ENCODE measurements around the gene CXCL1.

CXCL1 gene

DNA sequence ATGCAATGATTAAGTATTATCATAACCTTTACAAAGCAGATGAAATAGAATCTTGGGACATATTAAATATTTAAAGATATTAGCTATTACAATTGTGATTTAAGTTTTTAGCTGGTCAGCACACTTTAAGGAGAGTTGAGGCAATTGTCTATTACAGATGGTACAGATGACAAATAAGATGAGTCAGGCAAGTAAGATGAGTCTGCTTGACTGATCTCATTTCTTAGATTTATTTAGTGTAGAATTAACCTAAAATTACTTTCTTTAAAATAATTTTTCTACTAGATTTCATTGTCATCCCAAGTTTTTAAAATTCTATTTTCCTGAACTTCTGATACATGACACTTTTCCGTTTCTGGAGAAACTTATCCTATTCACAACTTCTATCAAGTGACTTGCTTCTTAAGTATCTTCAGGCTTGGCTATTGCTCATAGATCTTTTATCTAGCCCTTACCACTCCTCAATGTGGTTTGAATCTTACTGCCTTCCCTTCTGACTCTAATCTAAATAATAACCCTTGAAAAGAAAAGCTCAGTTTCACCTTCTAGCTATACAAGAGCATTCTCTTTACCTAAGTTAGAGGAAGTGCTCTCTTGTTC is 32.9 kb downstream of the CXCL1 start:
- H3K36me3 ChIP-seq = no peaks in the 10 kb centered on the region
- H3K4me3 ChIP-seq = no peak overlapping the region
- intact Hi-C loops (cut with DNase I; ENCODE audit: low total_unique reads) = no loop called here
- H3K27ac ChIP-seq = no peak overlapping the region
- no peaks in the 10 kb centered on the region for H3K4me1 ChIP-seq
- H3K9me3 ChIP-seq = no peaks in the 10 kb centered on the region
- DNase-seq = no peak
- H3K27me3 ChIP-seq = no peaks in the 10 kb centered on the region
- TF ChIP-seq, protein P1, sequence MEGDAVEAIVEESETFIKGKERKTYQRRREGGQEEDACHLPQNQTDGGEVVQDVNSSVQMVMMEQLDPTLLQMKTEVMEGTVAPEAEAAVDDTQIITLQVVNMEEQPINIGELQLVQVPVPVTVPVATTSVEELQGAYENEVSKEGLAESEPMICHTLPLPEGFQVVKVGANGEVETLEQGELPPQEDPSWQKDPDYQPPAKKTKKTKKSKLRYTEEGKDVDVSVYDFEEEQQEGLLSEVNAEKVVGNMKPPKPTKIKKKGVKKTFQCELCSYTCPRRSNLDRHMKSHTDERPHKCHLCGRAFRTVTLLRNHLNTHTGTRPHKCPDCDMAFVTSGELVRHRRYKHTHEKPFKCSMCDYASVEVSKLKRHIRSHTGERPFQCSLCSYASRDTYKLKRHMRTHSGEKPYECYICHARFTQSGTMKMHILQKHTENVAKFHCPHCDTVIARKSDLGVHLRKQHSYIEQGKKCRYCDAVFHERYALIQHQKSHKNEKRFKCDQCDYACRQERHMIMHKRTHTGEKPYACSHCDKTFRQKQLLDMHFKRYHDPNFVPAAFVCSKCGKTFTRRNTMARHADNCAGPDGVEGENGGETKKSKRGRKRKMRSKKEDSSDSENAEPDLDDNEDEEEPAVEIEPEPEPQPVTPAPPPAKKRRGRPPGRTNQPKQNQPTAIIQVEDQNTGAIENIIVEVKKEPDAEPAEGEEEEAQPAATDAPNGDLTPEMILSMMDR (IDR thresholded peaks at IDR 0.05) = no peak

DNA sequence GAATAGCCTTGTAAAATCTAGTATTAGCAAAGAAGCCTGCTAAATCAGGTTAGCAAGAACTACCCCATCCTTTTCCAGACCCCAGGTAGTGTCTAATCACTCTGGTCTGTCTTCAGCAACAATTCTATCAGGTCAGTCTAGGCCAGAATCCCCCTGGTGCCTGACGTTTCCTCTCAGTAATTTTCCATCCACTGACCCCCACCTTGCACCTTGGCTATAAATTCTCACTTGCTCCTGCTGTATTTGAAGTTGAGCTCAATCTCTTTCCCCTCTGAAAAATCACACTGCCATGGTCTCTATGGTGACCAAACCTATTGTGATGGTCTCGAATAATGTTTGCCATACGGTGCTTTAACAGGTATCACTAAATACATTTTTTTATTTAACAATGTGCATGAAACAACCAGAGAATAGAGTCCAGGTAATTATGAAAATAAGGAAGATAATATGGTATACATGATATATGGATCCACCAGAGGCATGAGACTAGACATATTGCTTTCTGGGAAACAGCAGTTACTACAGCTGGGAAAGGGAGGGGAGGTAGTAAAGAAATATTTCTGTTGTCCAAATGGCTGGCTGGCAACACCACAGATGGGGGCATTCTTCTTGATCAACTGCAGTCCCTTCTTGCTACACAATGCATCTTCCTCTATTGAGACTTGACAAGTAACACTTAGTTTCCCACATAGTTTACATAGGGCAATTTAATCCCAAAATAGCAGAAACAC is 33.8 kb downstream of the CXCL1 start:
- no peak for DNase-seq
- Histone ChIP-seq H3K4me3 (no peak overlapping the region), H3K36me3 (no peaks in the 10 kb centered on the region), H3K9me3 (no peaks in the 10 kb centered on the region), H3K27me3 (no peaks in the 10 kb centered on the region), H3K4me1 (no peaks in the 10 kb centered on the region), H3K27ac (no peak overlapping the region)
- intact Hi-C loops (cut with DNase I; ENCODE audit: low total_unique reads) = no loop called here
- TF ChIP-seq, protein P1 (IDR thresholded peaks at IDR 0.05) = no peak

DNA sequence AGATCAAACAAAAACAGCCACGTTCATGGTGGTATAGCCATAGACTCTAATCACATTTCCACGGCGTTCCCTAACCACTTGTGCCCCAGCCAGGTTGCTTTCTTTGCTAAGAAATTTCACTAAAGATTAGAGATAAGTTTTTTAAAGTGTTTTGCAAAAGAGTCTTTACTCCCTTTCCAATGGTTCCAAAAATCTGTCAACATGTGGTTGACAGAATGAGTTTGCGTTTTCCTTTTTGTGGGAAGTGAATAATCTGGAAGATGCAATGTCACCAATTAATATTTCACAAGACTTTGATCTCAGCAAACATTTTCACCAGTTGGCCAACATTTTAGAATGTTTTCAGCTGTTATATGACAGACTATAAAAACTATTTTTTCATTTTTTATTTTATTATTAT is 35.3 kb downstream of the CXCL1 start:
- Histone ChIP-seq H3K9me3 (no peaks in the 10 kb centered on the region), H3K27ac (no peak overlapping the region), H3K4me1 (no peaks in the 10 kb centered on the region), H3K4me3 (no peak overlapping the region), H3K36me3 (no peaks in the 10 kb centered on the region), H3K27me3 (no peaks in the 10 kb centered on the region)
- TF ChIP-seq, protein P1 (IDR thresholded peaks at IDR 0.05) = no peak
- no peak for DNase-seq
- intact Hi-C loops (cut with DNase I; ENCODE audit: low total_unique reads) = no loop called here

GRCh38 chr4:73908965-73909364 is 39.8 kb downstream of the CXCL1 start:
- Histone ChIP-seq H3K27ac (no peak overlapping the region), H3K36me3 (no peaks in the 10 kb centered on the region), H3K4me3 (no peak overlapping the region), H3K4me1 (no peaks in the 10 kb centered on the region), H3K9me3 (no peaks in the 10 kb centered on the region), H3K27me3 (no peaks in the 10 kb centered on the region)
- intact Hi-C loops (cut with DNase I; ENCODE audit: low total_unique reads) = no loop called here
- TF ChIP-seq, protein P1 (IDR thresholded peaks at IDR 0.05) = no peak
- DNase-seq = no peak

GRCh38 chr4:73911746-73912145 is 42.6 kb downstream of the CXCL1 start:
- DNase-seq = no peak
- Histone ChIP-seq H3K9me3 (no peaks in the 10 kb centered on the region), H3K27ac (no peak overlapping the region), H3K27me3 (no peaks in the 10 kb centered on the region), H3K36me3 (no peaks in the 10 kb centered on the region), H3K4me3 (no peak overlapping the region), H3K4me1 (peaks cover 0 to 2% (median 0%) of the 10 kb centered on the region in 4 donors)
- TF ChIP-seq, protein P1 (IDR thresholded peaks at IDR 0.05) = no peak
- intact Hi-C loops (cut with DNase I; ENCODE audit: low total_unique reads) = no loop called here

All from tibial artery (tissue), 4 donors.